Naive B cell (primary cell): ENCODE data around the gene GIPC3. TPM values are rescaled to one million over a fixed set of nuclear protein-coding genes. Genes with fewer than 3 reads are reported as not detected.
"Not testable (repeated sequence)": the region's sequence is repeated elsewhere in the genome, so short reads cannot be mapped to it uniquely, and the experiment has no call there.

Experiments
- ATAC-seq, 2 donors: fragments of 150-1000 bp; cut with Tn5 transposase; 2 replicates each; pipeline ENCODE4 v1.10.0; 2021; ENCODE audit warnings: low read depth in 2 of 2, mild to moderate bottlenecking in 2 of 2, moderate library complexity in 2 of 2
- DNase-seq: peaks from one replicate; pipeline ENCODE4 v3.0.0; 2022
- H3K27ac Mint-ChIP-seq, 6 donors: one replicate each; pipeline ENCODE4 v1.8.0; 2020 to 2022; ENCODE audit warnings: mild to moderate bottlenecking in 6 of 6, mixed read lengths in 6 of 6, moderate library complexity in 5 of 6, inconsistent platforms in 2 of 6
- H3K27me3 Mint-ChIP-seq, 3 donors: one replicate each; pipeline ENCODE4 v1.8.0; 2021 to 2022; ENCODE audit warnings: mixed read lengths in 3 of 3, mild to moderate bottlenecking in 1 of 3
- H3K36me3 Mint-ChIP-seq, 2 donors: one replicate each; pipeline ENCODE4 v1.8.0; 2020 to 2022; ENCODE audit warnings: mixed read lengths in 2 of 2, inconsistent platforms in 1 of 2, mild to moderate bottlenecking in 1 of 2
- H3K4me1 Mint-ChIP-seq, 3 donors: one replicate each; pipeline ENCODE4 v1.8.0; 2020 to 2022; ENCODE audit warnings: mixed read lengths in 3 of 3, inconsistent platforms in 1 of 3, mild to moderate bottlenecking in 1 of 3, moderate library complexity in 1 of 3
- H3K4me3 Mint-ChIP-seq, 8 donors: one replicate each; pipeline ENCODE4 v1.8.0; 2020 to 2022; ENCODE audit warnings: mild to moderate bottlenecking in 8 of 8, mixed read lengths in 8 of 8, moderate library complexity in 8 of 8, inconsistent platforms in 2 of 8
- H3K9me3 Mint-ChIP-seq, 7 donors: one replicate each; pipeline ENCODE4 v1.8.0; 2020 to 2022; ENCODE audit warnings: mixed read lengths in 7 of 7, mild to moderate bottlenecking in 5 of 7, inconsistent platforms in 2 of 7, moderate library complexity in 1 of 7
- polyA plus RNA-seq, 6 donors: library from polyadenylated mRNA; unstranded; fragments of 300-500 nt; fragmentation: Illumina TruSeq; gene quantifications; one replicate each; pipeline ENCODE4 v1.2.3, GENCODE V29; 2021; ENCODE audit warnings: low read depth in 6 of 6

GIPC3 gene
- polyA plus RNA-seq, 6 donors from 2014 or later = 0.06 to 1.0 (median 0.21) TPM; not detected in 1

DNA sequence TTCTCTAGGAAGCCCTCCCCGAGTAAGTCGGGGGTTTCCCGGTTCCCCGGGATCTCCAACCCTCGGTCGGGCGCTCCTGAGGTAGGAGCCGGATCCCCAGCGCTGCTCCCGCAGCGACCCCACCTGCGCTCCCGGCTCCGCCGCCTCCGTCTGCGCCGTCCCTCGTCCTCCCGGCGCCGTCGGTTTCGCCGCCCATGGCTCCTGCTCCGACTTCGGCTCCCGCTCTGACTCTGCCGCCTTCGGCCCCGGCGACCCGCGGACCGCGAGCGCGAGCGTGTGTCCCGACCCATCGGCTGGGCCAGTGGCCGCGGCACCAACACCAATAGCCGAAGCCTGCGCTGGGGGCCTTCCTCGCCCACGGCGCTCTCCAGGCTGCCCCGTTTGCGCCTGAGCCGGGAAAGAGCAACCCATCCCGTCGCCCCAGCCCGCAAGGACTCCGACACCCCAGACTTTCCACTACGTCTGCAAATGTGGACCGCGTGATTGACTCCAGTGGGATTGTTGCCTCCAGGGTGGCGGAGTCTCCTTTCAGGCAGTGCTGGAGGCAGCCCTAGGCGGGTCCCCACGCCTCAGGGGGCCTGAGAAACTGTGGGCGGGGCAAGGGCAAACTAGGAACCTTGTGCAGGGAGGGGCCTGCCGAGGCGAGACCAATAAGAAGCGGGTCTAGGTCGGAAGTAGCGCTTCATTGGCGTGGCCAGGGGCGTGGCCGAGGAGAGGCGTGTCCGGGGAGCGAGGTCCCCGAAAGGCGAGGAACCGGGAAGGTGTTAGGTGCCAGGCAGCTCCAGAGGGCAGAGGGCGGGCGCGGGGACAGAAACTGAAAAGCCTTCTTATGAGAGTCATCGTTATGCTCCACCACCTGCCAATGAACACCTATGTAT, 41.4 kb downstream of the GIPC3 start, which contains the start of gene CACTIN:
CACTIN (minus strand) TSS at position 318 of the 878 bp plus-strand sequence; CDS start at position 290, 28 bp downstream.
- H3K27me3 Mint-ChIP-seq = no peaks in the 10 kb centered on the region

DNA sequence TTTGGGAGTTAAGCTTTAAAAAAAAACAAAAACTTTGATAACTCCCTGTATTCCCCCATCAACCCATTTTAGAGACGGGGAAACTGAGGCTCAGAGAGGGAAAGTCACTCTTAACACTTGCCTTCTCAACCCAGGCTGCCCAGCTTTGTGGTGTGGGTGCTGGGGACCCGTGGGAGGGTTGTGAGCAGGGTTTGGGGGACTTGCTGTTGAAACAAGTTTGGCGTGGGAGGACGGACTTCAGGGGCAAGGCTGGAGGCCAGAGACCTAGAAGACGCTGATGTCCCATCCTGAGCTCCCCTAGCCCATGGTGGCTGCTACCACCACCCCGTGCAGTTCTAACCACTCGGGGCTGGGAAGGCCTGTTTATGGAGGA, 42.1 kb downstream of the GIPC3 start:
- no peaks in the 10 kb centered on the region for H3K9me3 Mint-ChIP-seq
- H3K4me1 Mint-ChIP-seq = peaks cover 22 to 36% (median 23%) of the 10 kb centered on the region in 3 donors
- ATAC-seq (no peak), DNase-seq (no peak)
- no peaks in the 10 kb centered on the region for H3K36me3 Mint-ChIP-seq
- H3K4me3 Mint-ChIP-seq = peak overlapping the region in 7 of 8 donors; percentile 91 to 99 (median 98)
- H3K27me3 Mint-ChIP-seq = no peaks in the 10 kb centered on the region
- peak overlapping the region in 5 of 6 donors; percentile 96 to 100 (median 99) for H3K27ac Mint-ChIP-seq

More for the DNA sequence above, 41.4 kb downstream of the GIPC3 start, which contains the start of gene CACTIN:
- DNase-seq (peak; percentile 99), ATAC-seq (peak; percentile 94 to 96)
- H3K36me3 Mint-ChIP-seq = no peaks in the 10 kb centered on the region
- peak within 1 kb of the TSS; percentile 91 to 100 (median 98) for H3K4me3 Mint-ChIP-seq
- H3K27ac Mint-ChIP-seq = peak within 1 kb of the TSS; percentile 96 to 100 (median 99)
- H3K9me3 Mint-ChIP-seq = no peaks in the 10 kb centered on the region
- peaks cover 22 to 36% (median 24%) of the 10 kb centered on the region in 3 donors for H3K4me1 Mint-ChIP-seq

DNA sequence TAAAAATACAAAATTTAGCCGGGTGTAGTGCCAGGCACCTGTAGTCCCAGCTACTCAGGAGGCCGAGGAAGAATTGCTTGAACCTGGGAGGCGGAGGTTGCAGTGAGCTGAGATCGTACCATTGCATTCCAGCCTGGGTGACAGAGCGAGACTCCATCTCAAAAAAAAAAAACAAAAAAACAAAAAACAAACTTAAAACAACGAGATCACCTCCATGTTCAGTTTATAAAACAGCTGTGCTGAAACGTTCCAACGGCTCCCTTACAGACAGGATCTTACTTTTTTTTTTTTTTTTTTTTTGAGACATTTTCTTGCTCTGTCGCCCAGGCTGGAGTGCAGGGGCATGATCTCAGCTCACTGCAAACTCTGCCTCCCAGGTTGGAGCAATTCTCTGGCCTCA, 43.5 kb downstream of the GIPC3 start:
- H3K4me3 Mint-ChIP-seq = peak overlapping the region in 1 of 8 donors; percentile 54
- H3K36me3 Mint-ChIP-seq, H3K9me3 Mint-ChIP-seq, H3K27me3 Mint-ChIP-seq, ATAC-seq, DNase-seq, H3K27ac Mint-ChIP-seq: not testable (repeated sequence)
- H3K4me1 Mint-ChIP-seq = peaks cover 22 to 34% (median 23%) of the 10 kb centered on the region in 3 donors

DNA sequence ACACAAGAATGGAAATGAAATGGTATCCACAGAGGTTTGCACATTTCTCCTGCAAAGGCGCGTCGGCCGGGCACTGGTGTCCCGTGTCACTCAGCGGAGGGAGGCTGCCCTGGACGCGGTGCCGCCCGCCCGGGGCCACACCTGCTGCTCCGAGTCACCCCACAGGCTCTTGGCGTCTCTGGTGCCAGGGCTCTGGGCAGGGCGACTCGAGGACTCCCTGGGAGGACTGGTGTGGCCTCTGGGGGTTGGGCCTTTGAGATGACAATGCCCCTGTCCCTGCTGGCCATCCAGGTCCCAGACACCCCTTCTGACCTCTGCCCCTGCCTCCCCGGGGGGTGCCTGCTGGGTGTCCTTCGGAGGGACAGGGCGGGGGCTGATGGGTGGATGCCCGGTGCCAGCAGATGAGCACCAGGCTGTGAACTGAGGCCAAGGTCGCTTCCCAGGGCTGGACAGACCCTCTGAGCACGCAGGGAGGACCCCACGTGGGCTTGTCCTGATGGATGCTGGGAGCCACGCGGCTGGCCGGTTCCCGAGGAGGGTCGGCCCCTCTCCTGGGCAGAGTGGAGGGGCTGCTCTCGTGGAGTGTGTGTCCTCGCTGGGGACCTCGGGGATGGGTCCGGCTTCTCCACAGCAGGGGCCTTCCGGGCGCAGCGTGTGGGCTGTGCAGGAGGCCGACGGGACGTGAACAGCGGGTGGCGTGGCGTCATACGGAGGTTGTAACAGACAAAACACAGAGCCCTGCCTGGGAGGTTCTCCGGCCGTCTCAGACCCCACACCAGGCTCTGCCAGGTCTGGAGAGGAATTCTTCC, 46.0 kb downstream of the GIPC3 start:
- no peaks in the 10 kb centered on the region for H3K9me3 Mint-ChIP-seq
- DNase-seq = no peak
- no peak for ATAC-seq

DNA sequence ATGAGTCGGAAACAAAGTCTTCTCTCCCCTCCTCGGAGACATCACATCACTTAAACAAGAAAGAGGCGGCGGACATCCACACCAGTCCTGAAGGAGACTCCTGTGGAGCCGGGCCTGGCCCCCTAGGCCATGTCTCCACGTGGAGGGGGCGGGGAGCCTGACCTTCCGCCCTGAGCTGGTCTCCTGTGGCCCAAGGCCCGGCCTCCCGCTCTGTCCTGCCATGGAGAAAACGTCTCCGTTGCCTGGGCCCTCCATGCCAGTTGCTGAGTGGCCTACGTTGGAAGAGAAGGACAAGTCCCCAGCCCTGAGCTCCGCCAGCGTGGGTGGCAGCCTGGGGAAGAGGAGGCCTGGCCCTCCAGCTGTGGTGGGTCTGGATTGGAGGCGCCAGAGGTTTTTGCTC, 46.8 kb downstream of the GIPC3 start:
- DNase-seq (no peak), ATAC-seq (no peak)
- Mint-ChIP-seq H3K4me1 (peaks cover 1 to 8% (median 2%) of the 10 kb centered on the region in 3 donors), H3K36me3 (no peaks in the 10 kb centered on the region), H3K27me3 (no peaks in the 10 kb centered on the region), H3K4me3 (peak overlapping the region in 1 of 8 donors; percentile 74), H3K27ac (no peak overlapping the region), H3K9me3 (no peaks in the 10 kb centered on the region)

More for the DNA sequence above, 46.0 kb downstream of the GIPC3 start:
- Mint-ChIP-seq H3K27ac (no peak overlapping the region), H3K4me1 (peaks cover 9 to 15% (median 10%) of the 10 kb centered on the region in 3 donors), H3K36me3 (no peaks in the 10 kb centered on the region), H3K4me3 (no peak overlapping the region), H3K27me3 (no peaks in the 10 kb centered on the region)

DNA sequence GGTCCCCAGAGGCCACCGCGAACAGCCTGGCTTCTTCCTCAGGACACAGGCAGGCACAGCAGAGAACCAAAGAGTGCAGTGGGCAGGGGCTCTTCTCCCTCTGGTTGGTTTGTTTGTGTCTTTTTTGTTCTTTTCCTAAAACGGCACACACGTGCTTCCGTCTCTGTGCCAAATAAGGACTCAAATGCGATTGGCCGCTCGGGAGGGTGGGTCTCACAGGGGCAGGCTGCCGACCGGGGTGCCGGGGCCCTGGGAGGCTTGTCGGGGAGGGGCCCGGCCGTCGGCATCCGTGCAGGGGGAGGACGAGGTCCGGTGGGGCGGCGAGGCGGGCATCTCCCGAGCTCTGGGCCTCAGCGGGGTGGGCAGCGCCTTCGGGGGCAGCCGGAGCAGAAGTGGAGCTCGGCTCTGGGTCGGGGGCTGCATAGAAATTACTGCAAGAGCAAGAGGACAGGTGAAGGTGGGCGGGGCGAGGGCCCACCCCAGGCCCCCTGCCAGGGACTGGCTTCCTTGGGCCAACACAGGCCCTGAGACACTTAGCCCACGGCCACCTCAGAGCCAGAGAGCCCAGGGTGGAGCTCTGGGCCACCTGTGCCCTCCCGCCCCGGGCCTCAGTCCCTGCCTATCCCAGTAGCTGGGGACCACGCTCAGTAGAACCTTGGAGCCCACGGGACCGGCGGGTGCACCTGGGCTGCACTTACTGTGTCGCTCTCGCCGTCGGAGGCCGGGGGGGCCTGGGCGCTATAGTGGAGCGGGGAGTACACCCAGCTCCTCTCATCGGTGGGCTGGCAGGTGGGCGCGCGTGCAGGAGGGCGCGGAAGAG, 47.7 kb downstream of the GIPC3 start:
- no peak for ATAC-seq
- Mint-ChIP-seq H3K36me3 (no peaks in the 10 kb centered on the region), H3K4me3 (no peak overlapping the region), H3K27me3 (no peaks in the 10 kb centered on the region), H3K9me3 (no peaks in the 10 kb centered on the region), H3K4me1 (peaks cover 0 to 3% (median 0%) of the 10 kb centered on the region in 3 donors), H3K27ac (no peak overlapping the region)
- DNase-seq = no peak

DNA sequence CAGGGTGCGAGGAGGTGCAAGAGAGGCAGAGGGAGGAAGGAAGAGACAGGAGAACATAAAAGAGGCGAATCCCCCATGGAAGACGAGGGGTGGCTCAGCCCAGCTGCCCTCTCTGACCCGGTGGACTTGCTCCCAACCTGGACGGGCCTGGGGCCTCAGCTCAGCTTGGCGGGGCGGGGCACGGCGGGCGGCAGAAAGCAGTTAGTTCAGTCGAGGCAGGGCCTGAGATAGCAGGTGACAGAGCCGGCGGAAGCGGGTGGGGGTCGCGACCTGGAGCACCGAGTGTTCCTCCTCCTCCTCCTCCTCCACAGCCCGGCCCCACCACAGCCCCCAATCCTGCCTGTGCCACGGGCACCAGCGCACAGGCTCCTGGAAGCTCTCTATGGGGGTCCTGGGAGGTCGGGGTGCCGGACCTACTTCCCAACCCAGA, 48.3 kb downstream of the GIPC3 start:
- Mint-ChIP-seq H3K4me1 (peaks cover 0 to 3% (median 0%) of the 10 kb centered on the region in 3 donors), H3K9me3 (no peaks in the 10 kb centered on the region), H3K4me3 (no peak overlapping the region), H3K27ac (no peak overlapping the region), H3K36me3 (no peaks in the 10 kb centered on the region), H3K27me3 (no peaks in the 10 kb centered on the region)
- ATAC-seq = no peak
- DNase-seq = no peak

DNA sequence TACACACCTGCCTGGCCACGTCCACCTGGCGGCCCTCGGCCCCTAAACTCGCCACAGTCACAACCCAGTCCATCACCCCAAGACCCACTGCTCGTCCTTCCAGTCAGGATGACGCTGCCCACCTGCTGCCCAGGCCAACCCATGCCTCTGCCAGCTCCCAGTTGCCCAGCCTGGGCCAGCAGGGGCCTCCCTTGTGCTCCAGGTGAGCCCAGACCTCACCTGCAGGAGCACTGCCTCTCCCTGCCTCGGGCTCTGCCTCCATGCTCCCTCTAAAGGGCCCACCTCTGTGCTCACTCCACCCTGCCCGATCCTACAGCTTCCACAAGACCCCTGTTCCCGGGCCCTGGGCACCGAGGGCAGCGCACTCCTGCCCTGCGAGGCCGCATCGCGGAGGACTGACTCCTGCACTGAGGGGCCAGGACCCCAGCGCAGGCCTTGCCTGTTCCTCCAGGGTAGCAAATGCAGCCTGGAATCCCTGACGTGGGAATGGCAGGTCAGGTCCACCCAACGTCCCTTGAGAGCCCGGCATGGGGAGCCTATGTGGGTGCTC, 49.3 kb downstream of the GIPC3 start:
- Mint-ChIP-seq H3K27me3 (no peaks in the 10 kb centered on the region), H3K4me1 (peaks cover 0 to 3% (median 3%) of the 10 kb centered on the region in 3 donors), H3K4me3 (no peak overlapping the region), H3K36me3 (no peaks in the 10 kb centered on the region), H3K9me3 (no peaks in the 10 kb centered on the region), H3K27ac (peak overlapping the region in 2 of 6 donors; percentile 3 to 47)
- ATAC-seq = no peak
- no peak for DNase-seq

DNA sequence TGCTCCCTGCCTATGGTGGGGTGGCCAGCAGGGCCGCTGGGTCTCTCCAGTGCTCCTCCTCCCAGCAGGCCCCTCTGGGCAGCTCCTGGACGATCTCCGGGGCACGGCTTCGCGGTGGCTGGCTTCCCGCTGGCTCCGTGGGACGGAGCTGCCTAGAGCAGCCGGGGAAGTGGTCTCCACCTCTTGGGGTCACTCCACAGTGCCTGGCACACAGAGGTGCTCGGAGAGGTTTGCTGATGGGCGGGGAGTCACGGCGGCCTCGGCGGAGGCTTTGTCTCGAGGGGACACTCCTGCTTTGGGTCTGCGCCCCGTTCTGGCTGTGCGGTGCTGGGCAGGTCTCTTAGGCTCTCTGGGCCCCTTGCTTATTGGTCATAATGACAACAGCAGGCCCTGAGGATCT, 51.2 kb downstream of the GIPC3 start:
- DNase-seq = no peak
- H3K27me3 Mint-ChIP-seq = no peaks in the 10 kb centered on the region
- peaks cover 0 to 4% (median 0%) of the 10 kb centered on the region in 3 donors for H3K4me1 Mint-ChIP-seq
- no peaks in the 10 kb centered on the region for H3K9me3 Mint-ChIP-seq
- no peaks in the 10 kb centered on the region for H3K36me3 Mint-ChIP-seq
- ATAC-seq = no peak
- H3K27ac Mint-ChIP-seq = no peak overlapping the region
- H3K4me3 Mint-ChIP-seq = no peak overlapping the region

DNA sequence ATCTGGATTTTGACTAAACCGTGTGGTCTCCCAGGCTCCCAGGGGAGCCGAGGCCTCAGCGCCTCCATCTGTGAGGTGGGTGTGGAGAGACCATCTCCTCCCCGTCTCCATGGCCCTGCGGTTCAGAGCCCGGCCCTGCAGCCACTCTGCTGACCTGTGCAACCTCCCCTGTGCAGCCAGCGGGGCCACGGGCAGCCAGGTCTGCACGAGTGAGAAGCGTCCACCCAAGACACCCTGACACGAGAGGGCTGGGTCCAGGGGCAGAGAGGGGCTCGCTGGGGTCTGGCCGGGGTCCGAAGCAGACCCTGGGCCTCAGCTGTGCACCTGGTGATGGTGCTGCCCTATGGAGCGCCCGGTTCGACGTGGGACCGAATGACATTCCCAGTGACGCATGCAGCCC, 51.7 kb downstream of the GIPC3 start:
- no peak for ATAC-seq
- Mint-ChIP-seq H3K4me3 (no peak overlapping the region), H3K27me3 (no peaks in the 10 kb centered on the region), H3K36me3 (no peaks in the 10 kb centered on the region), H3K9me3 (no peaks in the 10 kb centered on the region), H3K4me1 (peaks cover 0 to 4% (median 0%) of the 10 kb centered on the region in 3 donors), H3K27ac (no peak overlapping the region)
- DNase-seq = no peak

DNA sequence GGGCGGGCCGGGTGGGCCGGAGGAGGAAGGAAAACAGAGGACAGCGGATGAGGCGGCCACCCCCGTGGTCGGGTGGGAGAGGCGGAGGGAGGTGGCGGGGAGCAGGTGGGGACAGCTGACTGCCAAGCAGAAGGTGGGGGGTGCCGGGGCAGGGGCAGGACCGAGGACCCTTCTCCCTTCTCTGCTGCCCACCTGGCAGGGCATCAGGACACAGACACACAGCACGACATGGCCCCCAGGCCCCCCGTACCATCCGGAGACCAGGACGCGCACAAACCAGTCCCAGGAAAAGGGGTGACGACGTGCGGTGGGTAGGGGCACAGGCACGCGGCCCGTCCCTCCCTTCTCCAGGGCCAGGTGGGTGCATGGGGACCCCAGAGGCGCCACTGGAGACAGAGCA, 52.3 kb downstream of the GIPC3 start:
- no peaks in the 10 kb centered on the region for H3K27me3 Mint-ChIP-seq
- no peak for ATAC-seq
- peaks cover 0 to 4% (median 0%) of the 10 kb centered on the region in 3 donors for H3K4me1 Mint-ChIP-seq
- no peaks in the 10 kb centered on the region for H3K36me3 Mint-ChIP-seq
- H3K27ac Mint-ChIP-seq = no peak overlapping the region
- H3K9me3 Mint-ChIP-seq = no peaks in the 10 kb centered on the region
- DNase-seq = no peak
- no peak overlapping the region for H3K4me3 Mint-ChIP-seq

DNA sequence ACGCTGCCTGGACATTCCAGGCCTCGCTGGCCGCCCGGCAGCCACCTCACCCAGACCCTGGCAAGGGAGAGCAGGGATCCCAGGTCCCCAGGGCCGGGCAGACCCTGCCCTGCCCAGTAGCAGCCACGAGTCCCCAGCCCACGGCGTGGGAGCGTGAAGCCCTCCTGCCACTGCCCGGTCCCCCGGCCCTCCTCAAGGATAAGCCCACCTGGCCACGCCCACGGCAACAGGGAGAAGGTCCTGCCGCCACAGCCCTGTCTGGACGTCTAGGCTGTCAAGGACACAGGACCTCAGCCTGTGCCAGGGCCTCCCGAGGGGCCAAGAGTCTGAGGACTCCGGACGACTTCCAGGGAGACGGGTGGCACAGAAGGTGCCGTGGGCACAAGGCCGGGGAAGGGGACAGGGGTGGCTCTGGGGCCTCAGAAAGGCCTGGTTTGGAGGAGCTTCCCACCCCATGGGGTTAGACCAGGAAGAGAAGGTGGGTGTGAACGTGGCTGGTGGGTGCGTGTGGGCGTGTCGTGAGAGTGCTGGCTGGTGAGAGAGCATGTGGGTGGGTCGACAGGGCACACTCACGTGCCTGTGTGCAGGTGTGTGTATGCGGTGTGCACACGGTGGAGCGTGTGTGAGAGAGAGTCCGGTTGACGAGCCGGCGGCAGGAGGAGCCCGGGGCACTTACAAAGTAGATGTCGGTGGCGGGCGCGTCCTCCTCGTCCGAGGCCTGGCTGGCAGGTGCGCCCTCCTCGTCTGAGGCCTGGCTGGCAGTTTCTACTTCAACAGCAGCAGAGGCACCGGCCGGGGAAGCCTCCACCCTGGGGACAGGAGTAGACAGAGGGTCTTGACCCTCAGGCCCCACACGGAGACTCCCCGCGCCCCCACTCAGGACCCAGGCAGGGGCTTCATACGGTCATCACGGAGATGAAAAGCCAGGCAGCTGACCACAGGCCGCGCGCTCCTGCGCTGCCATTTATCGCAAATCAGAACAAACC, 53.2 kb downstream of the GIPC3 start:
- no peak for ATAC-seq

More for the DNA sequence above, 53.2 kb downstream of the GIPC3 start:
- H3K9me3 Mint-ChIP-seq = peaks cover 0 to 2% (median 0%) of the 10 kb centered on the region in 7 donors
- H3K27me3 Mint-ChIP-seq = no peaks in the 10 kb centered on the region
- H3K4me3 Mint-ChIP-seq = peak overlapping the region in 1 of 8 donors; percentile 4
- peaks cover 0 to 4% (median 0%) of the 10 kb centered on the region in 3 donors for H3K4me1 Mint-ChIP-seq
- no peak for DNase-seq
- no peaks in the 10 kb centered on the region for H3K36me3 Mint-ChIP-seq
- peak overlapping the region in 2 of 6 donors; percentile 8 to 65 for H3K27ac Mint-ChIP-seq
